ENCODE data around the gene MYH11.

DNA sequence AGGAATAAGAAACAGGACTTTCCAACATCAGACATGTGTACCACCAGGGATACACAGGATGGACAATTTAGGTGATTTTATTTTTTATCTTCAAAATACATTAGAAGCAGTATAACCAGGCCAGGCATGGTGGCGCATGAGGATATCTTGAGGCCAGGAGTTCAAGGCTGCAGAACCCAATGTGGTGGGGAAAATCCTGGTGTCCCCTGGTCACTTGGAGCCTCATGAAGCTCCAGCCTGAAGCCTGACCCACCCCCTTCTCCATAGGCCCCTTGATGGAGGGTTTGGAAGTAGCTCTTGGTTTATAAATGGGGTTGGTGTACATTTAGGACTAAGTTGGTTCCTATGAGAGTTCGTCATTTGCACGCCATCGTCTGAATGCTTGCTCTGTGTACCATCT, 88.6 kb downstream of the MYH11 start:
- TF ChIP-seq, protein P1, sequence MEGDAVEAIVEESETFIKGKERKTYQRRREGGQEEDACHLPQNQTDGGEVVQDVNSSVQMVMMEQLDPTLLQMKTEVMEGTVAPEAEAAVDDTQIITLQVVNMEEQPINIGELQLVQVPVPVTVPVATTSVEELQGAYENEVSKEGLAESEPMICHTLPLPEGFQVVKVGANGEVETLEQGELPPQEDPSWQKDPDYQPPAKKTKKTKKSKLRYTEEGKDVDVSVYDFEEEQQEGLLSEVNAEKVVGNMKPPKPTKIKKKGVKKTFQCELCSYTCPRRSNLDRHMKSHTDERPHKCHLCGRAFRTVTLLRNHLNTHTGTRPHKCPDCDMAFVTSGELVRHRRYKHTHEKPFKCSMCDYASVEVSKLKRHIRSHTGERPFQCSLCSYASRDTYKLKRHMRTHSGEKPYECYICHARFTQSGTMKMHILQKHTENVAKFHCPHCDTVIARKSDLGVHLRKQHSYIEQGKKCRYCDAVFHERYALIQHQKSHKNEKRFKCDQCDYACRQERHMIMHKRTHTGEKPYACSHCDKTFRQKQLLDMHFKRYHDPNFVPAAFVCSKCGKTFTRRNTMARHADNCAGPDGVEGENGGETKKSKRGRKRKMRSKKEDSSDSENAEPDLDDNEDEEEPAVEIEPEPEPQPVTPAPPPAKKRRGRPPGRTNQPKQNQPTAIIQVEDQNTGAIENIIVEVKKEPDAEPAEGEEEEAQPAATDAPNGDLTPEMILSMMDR (IDR thresholded peaks at IDR 0.05) = no peak
- TF ChIP-seq POLR2A (IDR thresholded peaks at IDR 0.05) = no peak
